NCI-H460 (cell line): ENCODE data around the gene BTG1. TPM values are rescaled to one million over a fixed set of nuclear protein-coding genes. Genes with fewer than 3 reads are reported as not detected.
"Not testable (repeated sequence)": the region's sequence is repeated elsewhere in the genome, so short reads cannot be mapped to it uniquely, and the experiment has no call there.

ENCODE experiments used
- DNase-seq: peaks from one replicate; pipeline ENCODE4 v3.0.0-alpha.2; 2016; ENCODE audit warnings: low read depth; ENCODE audit errors: extremely low read depth
- total RNA-seq: library from RNA; depleted of rRNA; stranded (reverse); fragments of >200 nt; shearing (Covaris generic); gene quantifications from 2 replicates; pipeline ENCODE4 v1.2.3, GENCODE V29; 2014

BTG1 gene
- total RNA-seq, 1 experiment from 2014 or later: 32.6 TPM

GRCh38 chr12:92151916-92152315 is 6.3 kb upstream of the BTG1 start:
- DNase-seq: no peak

- no peak for DNase-seq
Observed at GRCh38 chr12:92149563-92149962, 3.9 kb upstream of the BTG1 start.

- no peak for DNase-seq
Observed at GRCh38 chr12:92147491-92147890, 1.8 kb upstream of the BTG1 start.

GRCh38 chr12:92146497-92147224 is 1.0 kb upstream of the BTG1 start:
- DNase-seq: no peak

- no peak for DNase-seq
Observed at GRCh38 chr12:92145481-92145730, 240 bp downstream of the BTG1 start.

- peak; percentile 83 for DNase-seq
Observed at GRCh38 chr12:92144631-92145480, 790 bp downstream of the BTG1 start.

GRCh38 chr12:92143686-92144630 is 1.7 kb downstream of the BTG1 start:
- peak; percentile 88 for DNase-seq

- DNase-seq: no peak
Observed at GRCh38 chr12:92143258-92143657, 2.4 kb downstream of the BTG1 start.

- no peak for DNase-seq
Observed at GRCh38 chr12:92142251-92142926, 3.3 kb downstream of the BTG1 start.

- DNase-seq: no peak
Observed at GRCh38 chr12:92141591-92142121, 4.0 kb downstream of the BTG1 start.

- DNase-seq: no peak
Observed at GRCh38 chr12:92140896-92141536, 4.6 kb downstream of the BTG1 start.

- no peak for DNase-seq
Observed at GRCh38 chr12:92140156-92140555, 5.5 kb downstream of the BTG1 start.

GRCh38 chr12:92139634-92140150 is 6.0 kb downstream of the BTG1 start:
- no peak for DNase-seq

GRCh38 chr12:92138626-92139025 is 7.0 kb downstream of the BTG1 start:
- DNase-seq: no peak

- DNase-seq: no peak
Observed at GRCh38 chr12:92138144-92138543, 7.5 kb downstream of the BTG1 start.

- DNase-seq: peak; percentile 83
Observed at GRCh38 chr12:92136965-92137721, 8.5 kb downstream of the BTG1 start.

- no peak for DNase-seq
Observed at GRCh38 chr12:92136026-92136730, 9.5 kb downstream of the BTG1 start.

- not testable (repeated sequence) for DNase-seq
Observed at GRCh38 chr12:92135541-92135940, 10.1 kb downstream of the BTG1 start.
